ENCODE measurements around the gene CMSS1. TPM values are rescaled to one million over a fixed set of nuclear protein-coding genes. Genes with fewer than 3 reads are reported as not detected.

CMSS1 gene
- polyA plus RNA-seq, 1 donor: 20.2 TPM

DNA sequence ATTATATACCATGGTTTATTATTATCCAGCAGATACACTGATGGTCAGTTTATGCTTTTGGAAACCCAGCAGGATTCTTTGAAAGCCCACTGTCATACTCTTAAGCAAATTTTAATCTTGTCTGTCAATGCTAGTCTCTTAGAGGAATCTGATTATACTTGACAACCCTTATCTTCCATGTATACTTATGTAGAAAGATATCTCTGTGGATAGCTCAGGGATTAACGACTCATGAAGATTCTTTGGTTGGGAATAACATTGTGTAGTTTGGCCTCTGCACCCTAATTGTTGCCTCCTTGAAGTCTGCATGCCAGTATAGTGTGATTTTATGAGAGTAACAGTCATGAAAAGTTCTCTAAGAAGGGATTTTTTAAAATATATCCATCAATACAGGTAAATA is 263.6 kb downstream of the CMSS1 start:
- DNase-seq: no peak
- H3K27ac ChIP-seq (ENCODE audit: low read length): peak overlapping the region; percentile 21
- no peaks in the 10 kb centered on the region for H3K27me3 ChIP-seq (ENCODE audit: control insufficient read depth, insufficient read depth, low read length)
- WGBS (ENCODE audit: insufficient coverage, low lambda C conversion rate): no CpG with 5 or more reads among the region's 1 CpG
- H3K4me3 ChIP-seq (ENCODE audit: low read length): no peak overlapping the region
- H3K36me3 ChIP-seq (ENCODE audit: control insufficient read depth, insufficient read depth, low read length): no peaks in the 10 kb centered on the region
- H3K4me1 ChIP-seq (ENCODE audit: control insufficient read depth, insufficient read depth, low read length): peaks cover 36% of the 10 kb centered on the region
- H3K9me3 ChIP-seq (ENCODE audit: control insufficient read depth, low read depth, low read length): no peaks in the 10 kb centered on the region

DNA sequence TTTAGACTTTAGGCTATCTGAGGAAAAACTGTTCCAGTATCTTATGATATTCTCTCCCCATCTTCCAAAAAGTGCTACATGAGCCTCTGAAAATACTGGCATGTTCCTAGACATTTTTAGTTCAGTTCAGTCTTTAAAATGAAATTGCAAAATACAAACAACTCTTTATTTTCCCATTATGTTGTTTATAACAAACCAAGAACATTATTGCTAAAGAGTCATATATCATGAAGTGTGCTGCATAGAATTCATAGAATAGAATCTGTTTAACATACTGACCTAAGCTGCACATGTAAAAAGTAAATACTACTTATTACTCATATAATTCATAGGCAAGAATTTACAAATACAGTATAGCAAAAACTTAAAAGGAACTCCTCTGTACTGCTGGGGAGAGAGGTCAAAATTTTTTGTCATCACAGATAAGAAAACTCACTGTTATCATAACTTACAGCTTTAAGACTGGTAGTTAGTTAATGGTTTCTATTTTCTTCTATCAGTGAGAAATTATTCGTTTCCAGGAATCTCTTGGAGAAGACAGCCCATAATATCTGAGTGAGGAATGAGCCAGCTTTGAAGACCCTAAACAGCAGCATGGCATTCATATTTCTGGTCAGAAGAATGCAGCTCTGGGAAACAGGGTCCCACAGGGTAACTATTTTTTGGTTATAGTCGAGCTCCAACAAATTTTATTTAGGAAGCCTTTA is 264.5 kb downstream of the CMSS1 start:
- no CpG with 5 or more reads among the region's 2 CpGs for WGBS (ENCODE audit: insufficient coverage, low lambda C conversion rate)
- DNase-seq: no peak
- H3K4me1 ChIP-seq (ENCODE audit: control insufficient read depth, insufficient read depth, low read length): peaks cover 30% of the 10 kb centered on the region
- no peak overlapping the region for H3K4me3 ChIP-seq (ENCODE audit: low read length)
- no peak overlapping the region for H3K27ac ChIP-seq (ENCODE audit: low read length)
- no peaks in the 10 kb centered on the region for H3K9me3 ChIP-seq (ENCODE audit: control insufficient read depth, low read depth, low read length)
- no peaks in the 10 kb centered on the region for H3K36me3 ChIP-seq (ENCODE audit: control insufficient read depth, insufficient read depth, low read length)
- no peaks in the 10 kb centered on the region for H3K27me3 ChIP-seq (ENCODE audit: control insufficient read depth, insufficient read depth, low read length)

DNA sequence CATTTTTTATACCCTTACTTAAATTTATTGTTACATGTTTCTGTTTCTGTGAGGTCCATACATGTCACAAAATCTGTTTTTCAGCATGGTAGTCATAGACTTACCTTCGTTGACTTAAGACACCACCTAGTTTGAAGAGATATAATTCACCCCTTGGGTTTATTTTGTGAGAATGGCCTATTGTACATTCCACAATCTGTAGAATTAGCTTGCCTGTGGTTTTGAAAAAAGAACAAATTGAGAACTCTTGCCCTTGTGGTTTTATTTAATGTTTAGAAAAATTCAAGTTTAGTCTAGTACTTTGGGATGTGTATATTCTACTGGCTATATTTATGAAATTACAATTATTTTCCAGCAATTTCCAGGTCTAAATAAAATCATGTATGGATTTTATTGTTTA is 265.1 kb downstream of the CMSS1 start:
- Histone ChIP-seq H3K4me3 (ENCODE audit: low read length) (no peak overlapping the region), H3K4me1 (ENCODE audit: control insufficient read depth, insufficient read depth, low read length) (peaks cover 24% of the 10 kb centered on the region), H3K27ac (ENCODE audit: low read length) (no peak overlapping the region), H3K9me3 (ENCODE audit: control insufficient read depth, low read depth, low read length) (no peaks in the 10 kb centered on the region), H3K36me3 (ENCODE audit: control insufficient read depth, insufficient read depth, low read length) (no peaks in the 10 kb centered on the region), H3K27me3 (ENCODE audit: control insufficient read depth, insufficient read depth, low read length) (no peaks in the 10 kb centered on the region)
- no CpG with 5 or more reads among the region's 1 CpG for WGBS (ENCODE audit: insufficient coverage, low lambda C conversion rate)
- no peak for DNase-seq

DNA sequence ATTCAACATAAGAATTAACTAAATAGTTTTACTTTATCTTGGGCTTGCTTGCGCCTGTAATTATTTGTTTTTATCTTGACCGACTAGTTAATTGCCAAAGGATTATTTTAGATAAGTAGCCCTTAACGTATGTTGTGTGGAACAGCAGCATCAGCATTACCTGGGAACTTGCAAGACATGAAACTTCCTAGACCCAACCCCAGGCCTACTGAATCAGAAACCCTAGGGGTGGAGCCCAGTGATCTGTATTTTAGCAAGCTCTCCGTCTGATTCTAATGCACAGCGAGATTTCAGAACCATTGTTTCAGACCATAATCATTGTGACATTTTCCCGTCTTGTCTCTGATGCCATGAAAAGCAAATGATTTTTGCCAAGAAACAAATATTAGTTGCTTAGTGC is 265.5 kb downstream of the CMSS1 start:
- no peak overlapping the region for H3K27ac ChIP-seq (ENCODE audit: low read length)
- WGBS (ENCODE audit: insufficient coverage, low lambda C conversion rate): 50% methylated on average over 2 of the region's 6 CpGs
- no peak for DNase-seq

DNA sequence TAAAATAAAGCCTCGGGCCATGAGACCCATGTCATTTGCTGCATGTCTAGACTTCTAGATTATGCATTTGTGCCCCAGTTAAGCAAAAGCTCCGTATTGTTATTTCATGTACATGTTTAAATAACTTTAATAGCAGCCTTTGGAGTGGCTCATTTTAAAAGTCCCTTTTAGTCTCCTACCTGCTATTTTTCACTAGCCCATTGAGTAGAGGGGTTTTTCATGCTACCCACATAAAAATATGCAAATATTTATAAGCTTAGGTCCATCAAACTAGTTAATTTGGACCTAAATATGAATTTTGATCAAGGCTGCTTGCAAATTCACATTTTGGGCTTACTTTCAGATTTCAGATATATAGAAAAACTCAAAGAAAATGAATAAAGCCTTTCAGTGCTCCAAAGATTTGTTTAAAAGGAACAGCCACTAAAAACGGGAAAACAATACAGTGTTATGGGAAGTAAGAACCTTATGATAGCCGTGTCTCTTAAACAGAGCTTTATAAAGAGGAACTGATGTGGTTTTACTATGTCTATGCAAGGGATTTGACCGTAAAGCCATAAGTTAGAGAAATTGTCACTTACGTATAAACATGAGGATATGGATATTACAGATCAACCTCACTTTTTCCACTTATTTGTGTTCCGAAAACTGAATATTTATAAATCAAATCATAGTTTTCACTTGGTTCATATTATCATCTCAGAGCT is 266.6 kb downstream of the CMSS1 start:
- Histone ChIP-seq H3K27me3 (ENCODE audit: control insufficient read depth, insufficient read depth, low read length) (no peaks in the 10 kb centered on the region), H3K4me3 (ENCODE audit: low read length) (no peak overlapping the region), H3K9me3 (ENCODE audit: control insufficient read depth, low read depth, low read length) (no peaks in the 10 kb centered on the region), H3K27ac (ENCODE audit: low read length) (no peak overlapping the region), H3K4me1 (ENCODE audit: control insufficient read depth, insufficient read depth, low read length) (peaks cover 23% of the 10 kb centered on the region), H3K36me3 (ENCODE audit: control insufficient read depth, insufficient read depth, low read length) (no peaks in the 10 kb centered on the region)
- WGBS (ENCODE audit: insufficient coverage, low lambda C conversion rate): 89% methylated on average over 4 of the region's 7 CpGs
- no peak for DNase-seq

More for the DNA sequence above, 265.5 kb downstream of the CMSS1 start:
- no peaks in the 10 kb centered on the region for H3K36me3 ChIP-seq (ENCODE audit: control insufficient read depth, insufficient read depth, low read length)
- H3K4me3 ChIP-seq (ENCODE audit: low read length): no peak overlapping the region
- H3K4me1 ChIP-seq (ENCODE audit: control insufficient read depth, insufficient read depth, low read length): peaks cover 23% of the 10 kb centered on the region
- H3K9me3 ChIP-seq (ENCODE audit: control insufficient read depth, low read depth, low read length): no peaks in the 10 kb centered on the region
- H3K27me3 ChIP-seq (ENCODE audit: control insufficient read depth, insufficient read depth, low read length): no peaks in the 10 kb centered on the region

DNA sequence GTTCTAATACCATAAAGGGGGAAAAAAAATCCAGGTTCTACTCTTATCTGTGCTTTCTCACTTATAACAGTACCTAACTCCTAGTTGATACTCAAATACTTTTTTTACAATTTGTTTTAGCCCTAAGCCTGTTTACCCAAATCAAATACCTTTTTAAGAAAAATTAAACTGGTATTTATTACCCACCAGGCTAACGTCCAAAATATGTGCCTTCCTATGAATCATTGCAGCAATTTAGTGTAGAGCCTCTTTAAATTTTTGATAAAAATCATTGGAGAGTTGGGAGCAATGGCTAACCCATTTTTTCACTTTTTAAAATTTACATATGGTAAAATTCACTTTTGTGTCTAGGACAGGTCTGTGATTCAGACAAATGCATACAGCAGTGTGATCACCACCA is 268.7 kb downstream of the CMSS1 start:
- WGBS (ENCODE audit: insufficient coverage, low lambda C conversion rate): 67% methylated on average over 1 of the region's 1 CpG
- H3K9me3 ChIP-seq (ENCODE audit: control insufficient read depth, low read depth, low read length): no peaks in the 10 kb centered on the region
- H3K27ac ChIP-seq (ENCODE audit: low read length): no peak overlapping the region
- H3K4me3 ChIP-seq (ENCODE audit: low read length): no peak overlapping the region
- peaks cover 20% of the 10 kb centered on the region for H3K4me1 ChIP-seq (ENCODE audit: control insufficient read depth, insufficient read depth, low read length)
- H3K36me3 ChIP-seq (ENCODE audit: control insufficient read depth, insufficient read depth, low read length): no peaks in the 10 kb centered on the region
- DNase-seq: no peak
- H3K27me3 ChIP-seq (ENCODE audit: control insufficient read depth, insufficient read depth, low read length): no peaks in the 10 kb centered on the region

DNA sequence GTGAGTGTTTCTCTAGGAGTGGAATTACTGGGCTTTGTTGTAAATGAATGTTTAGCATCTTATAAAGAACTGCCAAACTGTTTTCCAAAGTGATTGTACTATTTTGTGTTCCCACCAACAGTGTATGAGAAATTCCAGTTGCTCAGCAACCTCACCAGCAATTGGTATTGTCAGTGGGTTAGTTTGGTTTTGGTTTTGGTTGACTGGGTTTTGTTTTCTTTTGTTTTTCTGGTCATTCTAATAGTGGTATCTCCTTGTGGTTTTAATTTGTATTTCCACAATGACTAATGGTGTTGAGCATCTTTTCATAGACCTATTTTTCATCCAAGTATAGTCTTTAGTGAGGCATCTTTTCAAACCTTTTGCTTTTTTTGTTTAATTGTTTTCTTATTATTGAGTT is 269.5 kb downstream of the CMSS1 start:
- Histone ChIP-seq H3K27me3 (ENCODE audit: control insufficient read depth, insufficient read depth, low read length) (no peaks in the 10 kb centered on the region), H3K9me3 (ENCODE audit: control insufficient read depth, low read depth, low read length) (no peaks in the 10 kb centered on the region), H3K36me3 (ENCODE audit: control insufficient read depth, insufficient read depth, low read length) (no peaks in the 10 kb centered on the region), H3K27ac (ENCODE audit: low read length) (no peak overlapping the region), H3K4me3 (ENCODE audit: low read length) (no peak overlapping the region), H3K4me1 (ENCODE audit: control insufficient read depth, insufficient read depth, low read length) (peaks cover 12% of the 10 kb centered on the region)
- DNase-seq: no peak

DNA sequence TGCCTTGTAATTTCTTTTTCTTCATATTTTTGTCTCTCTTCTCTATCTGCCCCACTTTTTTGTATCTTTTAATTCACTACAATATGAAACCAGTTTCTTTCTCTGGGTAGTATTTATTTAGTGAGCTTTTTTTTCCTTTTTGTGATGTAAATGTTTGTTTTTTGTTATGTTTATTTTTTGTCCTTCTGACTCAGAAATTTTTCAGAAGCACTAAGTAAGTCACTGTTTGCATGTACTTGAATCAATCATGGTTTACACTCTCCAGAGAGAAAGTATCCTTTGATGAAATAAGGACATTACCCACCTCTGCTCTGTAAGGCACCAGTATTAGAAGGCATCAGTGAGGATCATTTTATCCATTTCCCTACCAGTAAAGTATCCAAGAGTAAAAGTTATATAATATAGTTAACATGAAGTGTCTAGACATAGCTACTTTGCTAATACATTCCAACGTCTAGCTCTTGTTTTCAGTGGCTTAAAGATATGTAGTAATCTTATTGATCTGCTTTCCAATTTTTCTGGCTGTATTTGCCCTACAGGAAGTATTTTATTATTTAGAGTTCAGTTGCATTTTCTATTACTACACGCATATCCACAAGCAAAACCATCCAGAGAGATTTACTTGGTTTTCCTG is 271.2 kb downstream of the CMSS1 start:
- DNase-seq: no peak
- no peak overlapping the region for H3K27ac ChIP-seq (ENCODE audit: low read length)
- no peaks in the 10 kb centered on the region for H3K9me3 ChIP-seq (ENCODE audit: control insufficient read depth, low read depth, low read length)
- no peak overlapping the region for H3K4me3 ChIP-seq (ENCODE audit: low read length)
- H3K27me3 ChIP-seq (ENCODE audit: control insufficient read depth, insufficient read depth, low read length): no peaks in the 10 kb centered on the region
- peaks cover 9% of the 10 kb centered on the region for H3K4me1 ChIP-seq (ENCODE audit: control insufficient read depth, insufficient read depth, low read length)
- H3K36me3 ChIP-seq (ENCODE audit: control insufficient read depth, insufficient read depth, low read length): no peaks in the 10 kb centered on the region
- WGBS (ENCODE audit: insufficient coverage, low lambda C conversion rate): 83% methylated on average over 1 of the region's 2 CpGs

DNA sequence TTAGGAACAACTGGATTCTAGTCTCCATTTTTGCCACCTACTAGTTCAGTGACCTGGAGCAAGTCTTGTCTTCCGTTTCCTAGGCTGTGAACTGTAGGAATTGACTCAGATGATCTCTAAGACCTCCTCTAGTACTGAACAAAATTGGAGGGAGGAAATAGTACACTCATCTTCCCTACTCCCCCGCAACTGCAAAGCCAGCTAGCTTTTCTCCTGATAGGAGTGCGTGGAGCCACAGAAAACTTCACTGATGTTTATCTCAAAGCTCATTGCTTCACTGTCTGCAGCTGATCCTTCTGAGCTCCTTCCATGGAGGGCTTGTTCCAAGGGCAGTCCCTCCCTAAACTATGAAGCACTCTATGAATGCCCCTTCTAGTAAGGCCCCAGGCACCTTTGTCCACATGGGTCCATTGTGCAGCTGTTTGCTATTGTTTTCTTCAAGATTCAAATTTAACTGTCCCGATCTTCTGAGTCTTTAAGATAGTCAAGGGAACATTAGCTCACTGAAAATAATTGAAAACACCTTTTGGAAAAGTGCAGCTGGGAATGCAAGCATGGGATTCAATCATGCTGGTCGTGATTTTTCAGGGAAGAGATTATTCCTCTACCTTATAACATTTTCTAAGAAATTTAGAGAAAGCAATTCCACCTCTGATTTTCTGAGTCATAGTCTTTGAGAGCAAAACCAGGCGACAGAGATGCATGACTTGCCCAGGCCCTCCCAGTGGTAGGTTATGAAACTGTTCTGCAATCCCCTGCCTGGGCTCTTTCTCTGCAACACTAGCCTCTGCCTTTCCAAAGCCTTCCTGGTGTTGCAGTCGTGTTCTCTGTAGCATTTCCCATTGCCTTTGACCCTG is 272.4 kb downstream of the CMSS1 start:
- Histone ChIP-seq H3K36me3 (ENCODE audit: control insufficient read depth, insufficient read depth, low read length) (no peaks in the 10 kb centered on the region), H3K4me1 (ENCODE audit: control insufficient read depth, insufficient read depth, low read length) (peaks cover 9% of the 10 kb centered on the region), H3K27ac (ENCODE audit: low read length) (no peak overlapping the region), H3K4me3 (ENCODE audit: low read length) (no peak overlapping the region), H3K9me3 (ENCODE audit: control insufficient read depth, low read depth, low read length) (no peaks in the 10 kb centered on the region), H3K27me3 (ENCODE audit: control insufficient read depth, insufficient read depth, low read length) (no peaks in the 10 kb centered on the region)
- 40% methylated on average over 1 of the region's 7 CpGs for whole genome bisulfite sequencing (ENCODE audit: insufficient coverage, low lambda C conversion rate)
- DNase-seq: no peak

DNA sequence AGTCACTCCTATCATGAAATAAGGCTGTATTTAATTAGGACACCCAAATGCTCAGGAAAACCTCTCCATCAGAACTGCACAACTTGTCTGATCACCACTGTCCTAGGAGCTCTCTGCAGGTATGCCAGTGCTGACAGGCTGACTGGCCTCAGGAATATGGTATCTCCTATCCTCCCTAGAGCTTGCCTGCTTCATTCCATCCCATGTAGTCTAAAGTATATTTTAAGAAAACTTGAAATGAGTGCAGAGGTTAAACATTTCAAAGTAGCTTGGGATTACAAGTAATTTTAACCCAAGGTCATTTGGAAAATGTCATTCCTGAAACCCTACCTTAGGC is 273.0 kb downstream of the CMSS1 start:
- DNase-seq: no peak
- peaks cover 9% of the 10 kb centered on the region for H3K4me1 ChIP-seq (ENCODE audit: control insufficient read depth, insufficient read depth, low read length)
- H3K9me3 ChIP-seq (ENCODE audit: control insufficient read depth, low read depth, low read length): no peaks in the 10 kb centered on the region
- H3K36me3 ChIP-seq (ENCODE audit: control insufficient read depth, insufficient read depth, low read length): no peaks in the 10 kb centered on the region
- no peaks in the 10 kb centered on the region for H3K27me3 ChIP-seq (ENCODE audit: control insufficient read depth, insufficient read depth, low read length)
- no peak overlapping the region for H3K27ac ChIP-seq (ENCODE audit: low read length)
- no peak overlapping the region for H3K4me3 ChIP-seq (ENCODE audit: low read length)
